Nephron progenitor cell (in vitro differentiated cells): Measurements from ENCODE around the gene CTNND2.
A peak's percentile ranks its signal among the peaks of the same experiment; 100 is the strongest.

Experiments used
- DNase-seq: peaks from one replicate; pipeline ENCODE4 v3.0.0; 2021
- H3K27ac Mint-ChIP-seq: 2 replicates; pipeline ENCODE4 v1.8.0; 2021; ENCODE audit warnings: mild to moderate bottlenecking, moderate library complexity, mixed read lengths
- H3K27me3 Mint-ChIP-seq: 2 replicates; pipeline ENCODE4 v1.8.0; 2021; ENCODE audit warnings: mild to moderate bottlenecking, low read depth, mixed read lengths; ENCODE audit not compliant: poor library complexity
- H3K36me3 Mint-ChIP-seq: 2 replicates; pipeline ENCODE4 v1.8.0; 2021; ENCODE audit warnings: low read depth, mixed read lengths
- H3K4me1 Mint-ChIP-seq: 2 replicates; pipeline ENCODE4 v1.8.0; 2021; ENCODE audit warnings: mixed read lengths
- H3K4me3 Mint-ChIP-seq: 2 replicates; pipeline ENCODE4 v1.8.0; 2021; ENCODE audit warnings: mild to moderate bottlenecking, moderate library complexity, mixed read lengths
- H3K9me3 Mint-ChIP-seq: 2 replicates; pipeline ENCODE4 v1.8.0; 2021; ENCODE audit warnings: mild to moderate bottlenecking, moderate library complexity, mixed read lengths
- TF ChIP-seq, protein P1 (sequence below): fragments of 200-600 bp; sonication (generic); IDR thresholded peaks from 2 replicates; pipeline ENCODE4 v1.5.0; 2021; ENCODE audit warnings: antibody characterized with exemption

The CTNND2 gene

DNA sequence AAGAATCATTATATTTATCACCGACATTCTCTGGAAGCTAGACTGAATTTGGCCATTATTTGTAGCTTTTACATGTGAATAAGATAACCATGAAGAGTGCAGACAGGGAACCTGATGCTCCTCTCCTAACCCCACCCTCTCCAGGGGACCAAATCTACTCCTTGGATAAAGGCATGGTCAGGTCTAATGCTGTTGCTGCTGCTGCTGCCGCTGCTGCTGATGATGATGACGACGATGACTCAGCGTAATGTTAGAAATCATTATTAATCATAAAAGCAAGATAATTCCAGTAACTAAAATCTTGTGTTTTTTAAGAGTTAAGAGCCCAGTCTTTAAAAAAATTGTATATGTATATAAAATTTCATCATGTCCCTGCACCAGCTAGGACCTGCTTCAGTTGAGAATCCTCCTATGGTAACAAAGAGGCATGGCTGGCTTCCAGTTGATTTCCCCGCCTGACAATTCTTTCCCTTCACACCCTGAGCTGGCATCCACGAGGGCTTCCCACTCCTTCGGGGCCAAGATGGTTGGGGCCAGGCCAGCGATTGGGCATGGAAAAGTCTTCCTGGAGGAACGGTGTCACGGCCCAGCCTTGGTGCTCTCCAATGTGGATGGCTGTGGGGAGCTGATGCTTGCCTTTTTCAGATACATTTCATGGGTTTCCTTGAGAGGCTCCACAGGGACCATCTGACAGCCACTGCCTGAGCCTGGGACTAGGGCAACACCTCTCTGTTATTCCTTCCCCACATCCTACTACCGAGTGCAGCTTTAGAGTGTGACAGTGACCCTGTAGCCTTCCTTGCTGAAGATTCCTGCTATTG is 400.0 kb downstream of the CTNND2 start:
- Mint-ChIP-seq H3K36me3 (no peaks in the 10 kb centered on the region), H3K9me3 (no peaks in the 10 kb centered on the region), H3K27me3 (peaks cover 3% of the 10 kb centered on the region), H3K4me3 (no peak overlapping the region), H3K27ac (no peak overlapping the region), H3K4me1 (peaks cover 4% of the 10 kb centered on the region)
- DNase-seq: no peak
- TF ChIP-seq, protein P1, sequence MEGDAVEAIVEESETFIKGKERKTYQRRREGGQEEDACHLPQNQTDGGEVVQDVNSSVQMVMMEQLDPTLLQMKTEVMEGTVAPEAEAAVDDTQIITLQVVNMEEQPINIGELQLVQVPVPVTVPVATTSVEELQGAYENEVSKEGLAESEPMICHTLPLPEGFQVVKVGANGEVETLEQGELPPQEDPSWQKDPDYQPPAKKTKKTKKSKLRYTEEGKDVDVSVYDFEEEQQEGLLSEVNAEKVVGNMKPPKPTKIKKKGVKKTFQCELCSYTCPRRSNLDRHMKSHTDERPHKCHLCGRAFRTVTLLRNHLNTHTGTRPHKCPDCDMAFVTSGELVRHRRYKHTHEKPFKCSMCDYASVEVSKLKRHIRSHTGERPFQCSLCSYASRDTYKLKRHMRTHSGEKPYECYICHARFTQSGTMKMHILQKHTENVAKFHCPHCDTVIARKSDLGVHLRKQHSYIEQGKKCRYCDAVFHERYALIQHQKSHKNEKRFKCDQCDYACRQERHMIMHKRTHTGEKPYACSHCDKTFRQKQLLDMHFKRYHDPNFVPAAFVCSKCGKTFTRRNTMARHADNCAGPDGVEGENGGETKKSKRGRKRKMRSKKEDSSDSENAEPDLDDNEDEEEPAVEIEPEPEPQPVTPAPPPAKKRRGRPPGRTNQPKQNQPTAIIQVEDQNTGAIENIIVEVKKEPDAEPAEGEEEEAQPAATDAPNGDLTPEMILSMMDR: no peak

DNA sequence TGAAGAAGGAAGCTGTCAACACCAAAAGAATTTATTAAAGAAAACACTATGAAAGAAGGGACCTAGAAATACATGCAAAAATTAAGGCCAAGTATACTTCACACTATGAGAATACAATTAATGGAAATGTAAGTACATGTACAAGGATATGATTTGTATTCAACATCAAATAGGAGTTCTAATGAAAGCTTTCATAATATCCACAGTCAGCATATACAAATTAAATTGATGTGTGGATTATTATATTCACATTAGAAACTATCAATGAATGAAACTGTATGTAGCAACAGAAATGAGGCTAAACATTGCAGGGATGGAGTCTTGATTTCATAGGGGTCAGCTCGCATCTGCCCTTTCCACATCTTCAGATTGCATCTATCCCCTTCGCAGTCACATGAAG is 401.5 kb downstream of the CTNND2 start:
- H3K4me3 Mint-ChIP-seq: no peak overlapping the region
- H3K36me3 Mint-ChIP-seq: no peaks in the 10 kb centered on the region
- H3K9me3 Mint-ChIP-seq: no peaks in the 10 kb centered on the region
- TF ChIP-seq, protein P1: no peak
- DNase-seq: no peak
- no peak overlapping the region for H3K27ac Mint-ChIP-seq
- peaks cover 3% of the 10 kb centered on the region for H3K27me3 Mint-ChIP-seq
- peaks cover 4% of the 10 kb centered on the region for H3K4me1 Mint-ChIP-seq

DNA sequence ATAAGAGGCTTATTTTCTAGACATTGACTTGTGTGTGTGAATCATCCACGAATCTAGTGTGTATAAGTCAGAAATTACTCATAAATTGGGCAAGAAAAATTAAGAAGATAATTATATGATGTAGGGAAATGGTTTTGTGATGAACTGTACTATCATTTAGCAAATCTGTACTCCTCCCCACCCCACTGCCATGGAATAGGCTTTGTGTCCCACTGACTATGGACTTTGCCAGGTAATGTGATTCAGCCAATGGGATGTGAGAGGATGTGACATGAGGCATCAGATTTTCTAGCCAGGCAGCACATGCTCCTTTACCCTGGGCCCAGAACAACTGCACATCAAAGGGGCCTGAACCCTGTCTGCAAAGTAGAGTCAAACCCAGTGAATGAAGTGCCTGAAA is 406.6 kb downstream of the CTNND2 start:
- H3K4me1 Mint-ChIP-seq: no peaks in the 10 kb centered on the region
- no peaks in the 10 kb centered on the region for H3K36me3 Mint-ChIP-seq
- TF ChIP-seq, protein P1: no peak
- peaks cover 4% of the 10 kb centered on the region for H3K27me3 Mint-ChIP-seq
- H3K4me3 Mint-ChIP-seq: no peak overlapping the region
- H3K9me3 Mint-ChIP-seq: no peaks in the 10 kb centered on the region
- DNase-seq: no peak
- H3K27ac Mint-ChIP-seq: no peak overlapping the region

DNA sequence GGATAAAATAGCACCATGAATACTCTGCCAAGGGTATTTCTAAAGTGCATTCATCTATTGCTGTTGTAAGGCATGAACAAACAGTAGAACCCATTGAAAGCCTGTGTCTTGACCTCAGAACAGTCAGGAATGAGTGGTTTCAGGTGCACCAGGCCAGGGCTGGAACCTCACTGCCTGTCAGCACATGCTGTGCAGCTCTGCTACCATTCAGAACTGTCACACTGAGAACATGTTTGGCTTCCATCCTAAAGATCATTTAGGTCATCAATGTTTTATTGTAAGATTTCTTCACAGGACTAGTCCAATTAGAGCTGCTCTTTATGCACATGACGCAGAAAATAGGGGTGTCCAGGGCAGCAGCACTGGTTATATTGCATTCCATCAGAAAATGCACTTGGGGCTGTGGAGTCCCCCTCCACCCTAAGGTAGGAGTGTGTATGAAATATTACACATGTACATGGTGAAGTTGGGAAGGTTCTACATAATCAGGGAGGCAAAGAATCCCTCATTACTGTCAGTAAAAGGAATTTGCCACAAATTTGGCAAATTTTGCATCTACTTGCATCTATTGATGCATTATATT is 408.0 kb downstream of the CTNND2 start:
- Mint-ChIP-seq H3K27me3 (peaks cover 4% of the 10 kb centered on the region), H3K4me3 (no peak overlapping the region), H3K27ac (no peak overlapping the region), H3K4me1 (no peaks in the 10 kb centered on the region), H3K9me3 (no peaks in the 10 kb centered on the region), H3K36me3 (no peaks in the 10 kb centered on the region)
- DNase-seq: no peak
- TF ChIP-seq, protein P1: no peak

DNA sequence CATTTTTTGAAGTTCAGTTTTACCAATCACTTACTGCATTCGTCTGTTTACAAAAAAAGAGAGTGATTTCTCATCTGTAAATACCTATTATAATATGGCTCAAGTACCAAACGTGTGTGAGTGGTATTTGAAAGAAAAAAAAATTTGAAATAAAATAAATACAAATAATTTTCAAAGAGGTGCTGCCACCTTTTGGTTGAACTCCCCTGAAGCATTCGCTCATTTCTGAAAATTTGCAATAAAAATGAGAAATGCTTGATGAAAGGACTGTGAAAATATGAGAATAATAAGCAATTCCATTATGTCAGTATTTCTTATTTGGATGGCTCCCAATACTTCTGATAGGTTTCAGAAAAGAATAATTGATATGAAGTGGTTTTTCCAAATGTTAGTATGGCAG is 409.9 kb downstream of the CTNND2 start:
- H3K27ac Mint-ChIP-seq: no peak overlapping the region
- no peaks in the 10 kb centered on the region for H3K4me1 Mint-ChIP-seq
- H3K27me3 Mint-ChIP-seq: peaks cover 4% of the 10 kb centered on the region
- H3K9me3 Mint-ChIP-seq: no peaks in the 10 kb centered on the region
- H3K36me3 Mint-ChIP-seq: no peaks in the 10 kb centered on the region
- no peak overlapping the region for H3K4me3 Mint-ChIP-seq
- DNase-seq: no peak
- TF ChIP-seq, protein P1: peak; percentile 25
